Measurements from ENCODE around the gene INO80D.

DNA sequence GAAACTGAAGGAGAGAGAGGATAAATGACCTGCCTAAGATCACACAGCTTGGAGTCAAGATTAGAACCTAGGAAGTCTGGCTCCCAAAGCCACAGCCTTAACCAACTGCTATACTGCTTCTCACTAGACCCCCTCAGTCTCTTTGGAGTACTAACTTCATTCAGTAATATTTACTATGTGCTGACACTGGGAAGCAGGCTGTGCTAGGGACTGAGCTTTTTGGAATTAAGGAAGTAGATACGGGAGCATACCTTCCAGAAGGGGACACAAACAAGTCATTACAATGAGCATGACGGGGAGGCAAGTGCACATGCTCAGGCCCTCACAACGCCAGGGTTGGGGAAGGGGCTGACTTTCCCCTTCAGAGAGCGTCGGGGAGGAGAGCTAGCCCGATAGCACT lies 97.7 kb downstream of the INO80D start:
- no peak for TF ChIP-seq POLR2A (IDR thresholded peaks at IDR 0.05; ENCODE audit: low read depth, low read length)
- TF ChIP-seq POLR2AphosphoS5 (IDR thresholded peaks at IDR 0.05; ENCODE audit: low read depth, low read length): no peak
- TF ChIP-seq TAF1 (IDR thresholded peaks at IDR 0.05; ENCODE audit: borderline replicate concordance, low read depth, low read length): no peak
